NCI-H2081 treated with DMSO at 0.1 percent for 48 hours (cell line): ENCODE measurements around the gene CPED1.

ENCODE experiments used
- DNase-seq: peaks from one replicate; lab custom pipeline; 2025; lab: John Stamatoyannopoulos, UW

CPED1 gene

DNA sequence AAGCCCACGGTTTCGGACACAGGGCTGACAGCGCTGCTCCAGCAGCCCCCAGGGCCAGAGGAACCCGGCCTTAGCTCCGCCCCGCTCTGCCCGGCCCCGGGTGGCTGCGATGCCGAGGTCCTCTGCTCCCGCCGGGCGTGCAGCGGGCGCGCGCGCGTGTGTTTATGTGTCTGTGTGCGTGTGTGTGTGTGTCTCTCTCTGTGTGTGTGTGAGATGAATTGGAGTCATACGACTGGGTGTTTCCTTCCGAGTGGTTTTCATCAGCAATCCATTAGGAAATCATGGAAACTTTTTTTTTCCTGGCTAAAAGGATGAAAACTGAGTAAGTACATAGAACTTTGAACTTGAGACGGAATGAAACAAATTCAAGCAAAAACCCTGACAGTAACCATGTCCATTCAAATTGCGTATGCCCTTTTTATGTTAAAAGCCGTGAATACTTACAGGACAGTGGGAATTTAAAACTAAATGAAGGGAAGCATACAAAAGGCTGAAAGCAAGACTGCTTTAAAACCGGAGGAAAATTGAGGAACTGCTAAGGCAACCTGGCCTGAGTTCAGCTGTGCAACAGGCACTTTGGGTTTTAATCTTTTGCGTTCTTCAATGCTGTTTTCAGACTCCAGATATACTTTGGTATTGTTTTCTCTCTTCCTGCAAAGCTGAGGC lies at the start of gene CPED1:
TSS of gene CPED1 (plus strand) at position 121 of the 666 bp plus-strand sequence. CDS start 911 bp downstream, outside the sequence.
- DNase-seq: no peak

DNA sequence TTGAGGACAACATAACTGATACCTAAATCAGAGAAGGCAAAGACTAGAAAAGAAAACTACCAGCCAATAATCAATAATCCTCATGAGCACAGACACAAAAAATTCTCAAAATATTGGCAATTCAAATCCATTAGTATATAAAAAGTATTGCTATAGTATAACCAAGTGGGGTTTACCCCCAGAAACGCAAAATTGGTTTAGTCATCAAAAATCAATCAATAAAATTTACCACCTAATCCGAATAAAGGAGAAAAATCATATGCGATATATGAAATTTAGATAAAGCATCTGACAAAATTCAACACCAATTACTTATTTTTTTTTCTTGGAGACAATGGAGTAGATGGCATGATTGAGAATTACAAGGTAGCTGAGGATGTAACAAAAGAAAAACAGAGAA lies 49.2 kb upstream of the CPED1 start:
- no peak for DNase-seq

DNA sequence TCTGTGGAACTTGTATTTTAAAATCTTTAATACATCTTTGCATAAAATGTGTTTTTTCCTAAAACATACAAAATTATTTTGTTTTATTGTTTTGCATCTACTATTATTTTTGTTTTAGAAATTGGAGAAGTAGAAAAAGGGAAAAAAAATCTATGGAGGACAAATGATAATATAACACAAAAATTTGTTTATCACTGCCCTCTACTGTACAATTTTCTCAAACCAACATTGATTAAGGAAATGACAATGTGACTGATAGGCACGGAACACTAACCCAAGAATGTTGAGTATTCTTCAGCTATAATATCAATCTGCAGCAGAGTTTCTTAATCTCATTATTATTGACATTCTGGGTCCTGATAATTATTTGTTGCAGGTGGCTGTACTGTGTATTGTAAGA lies 47.4 kb upstream of the CPED1 start:
- DNase-seq: no peak

DNA sequence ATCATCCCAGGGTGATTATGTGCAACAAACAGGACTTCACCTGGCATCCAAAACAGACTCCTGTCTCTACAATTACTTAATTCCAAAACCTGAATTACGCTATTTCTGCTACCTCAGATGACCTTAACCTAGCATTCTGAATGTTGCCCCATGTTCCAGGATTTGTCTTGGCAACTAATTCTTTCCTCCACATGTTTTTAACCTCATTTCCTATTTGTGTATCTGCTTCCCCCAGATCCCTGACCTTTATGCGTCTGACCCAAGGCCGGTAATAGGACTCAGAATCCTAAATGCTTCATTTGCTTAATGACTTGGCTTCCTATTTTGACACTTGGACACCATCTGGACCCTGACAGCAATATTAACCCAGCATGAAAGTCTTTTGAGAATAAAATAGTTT lies 46.7 kb upstream of the CPED1 start:
- no peak for DNase-seq

DNA sequence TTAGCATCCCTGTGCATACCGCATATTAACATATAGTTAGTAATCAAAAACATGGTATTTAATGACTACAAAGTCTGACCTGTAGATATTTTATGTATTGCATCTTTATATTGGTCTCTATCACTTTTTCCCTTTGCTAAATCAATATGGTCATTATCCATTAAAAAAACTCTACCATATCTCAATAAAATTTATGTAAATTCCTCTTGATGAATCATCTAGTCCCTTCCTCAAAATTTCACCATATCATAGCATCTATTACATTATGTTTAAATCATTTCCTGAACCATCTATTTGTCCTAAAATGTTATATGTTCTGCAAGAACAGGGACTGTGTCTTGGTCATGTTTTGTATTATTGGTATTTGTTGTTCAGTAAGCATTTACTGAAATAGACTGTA lies 45.6 kb upstream of the CPED1 start:
- no peak for DNase-seq

DNA sequence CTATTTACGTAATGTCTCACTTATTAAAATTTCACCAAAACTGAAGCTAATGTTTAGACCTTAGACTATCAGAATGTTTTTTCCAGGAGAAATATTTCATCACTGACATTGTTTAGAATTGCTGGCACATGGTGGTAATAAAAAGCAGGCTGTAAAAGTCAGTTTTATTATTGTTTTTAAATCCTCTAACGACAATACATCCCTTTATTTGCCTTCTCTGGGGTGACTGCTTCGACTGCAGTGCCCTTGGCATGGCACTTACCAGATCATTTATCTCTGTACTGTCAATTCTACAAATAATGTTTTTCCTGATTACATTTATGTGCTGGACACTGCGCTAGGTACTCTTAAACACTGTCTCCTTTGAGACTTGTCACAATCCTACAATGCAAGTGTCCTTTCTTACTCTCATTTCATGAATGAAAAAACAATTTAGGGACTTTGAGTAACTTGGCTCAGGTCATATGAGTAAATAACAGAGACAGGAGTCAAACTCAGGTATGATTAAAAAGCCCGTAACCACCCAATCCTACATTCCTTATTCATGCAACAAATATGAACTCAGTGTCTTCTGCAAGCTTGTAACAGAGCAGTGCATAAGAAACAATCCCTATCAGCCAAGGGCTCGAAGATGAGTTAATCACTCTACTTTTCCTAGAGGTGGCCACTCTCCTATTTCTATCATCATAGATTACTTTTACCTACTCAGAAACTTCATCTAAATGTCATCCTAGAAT lies 43.5 kb upstream of the CPED1 start:
- peak; percentile 11 for DNase-seq

DNA sequence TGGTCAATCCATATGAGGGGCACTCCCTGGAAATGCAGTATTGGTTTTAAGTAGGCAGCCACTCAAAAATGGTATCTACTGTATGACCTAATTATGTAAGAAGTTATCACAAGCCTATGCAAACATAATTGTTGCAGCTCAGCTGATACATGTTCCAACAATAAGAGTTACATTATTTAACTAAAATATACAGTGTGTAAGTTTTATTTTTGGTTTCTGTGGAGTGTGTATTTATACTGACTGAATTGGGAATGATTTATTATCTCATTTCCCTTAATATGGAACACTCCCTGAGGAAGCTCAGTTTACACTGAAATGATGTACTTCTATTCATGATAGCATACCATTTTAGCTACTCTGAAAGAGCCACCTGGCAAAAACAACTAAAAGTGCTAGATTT lies 40.5 kb upstream of the CPED1 start:
- DNase-seq: no peak

DNA sequence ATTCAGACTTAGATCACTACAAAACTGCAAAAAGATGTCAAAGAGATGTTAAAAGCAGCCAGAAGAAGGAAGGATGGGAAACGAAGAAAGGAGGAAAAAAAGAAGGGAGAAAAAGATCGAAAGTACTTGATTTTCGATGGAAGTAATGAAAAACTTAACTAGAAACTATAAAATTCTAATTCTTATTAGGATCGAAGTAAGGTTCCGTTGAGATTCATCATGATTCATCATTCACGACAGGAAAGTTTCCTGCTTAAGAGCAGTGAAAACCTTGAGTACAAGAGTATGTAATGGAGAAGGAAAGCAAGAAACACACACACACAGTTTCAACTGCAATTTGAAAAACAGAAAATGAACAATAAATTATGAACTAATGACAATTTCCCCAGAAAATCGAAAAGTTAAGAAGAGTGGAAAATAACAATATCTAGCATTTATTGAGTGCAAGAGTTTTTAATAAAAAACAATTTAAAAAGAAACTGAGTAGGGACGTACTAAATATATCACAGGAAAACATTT lies 39.1 kb upstream of the CPED1 start:
- DNase-seq: no peak

DNA sequence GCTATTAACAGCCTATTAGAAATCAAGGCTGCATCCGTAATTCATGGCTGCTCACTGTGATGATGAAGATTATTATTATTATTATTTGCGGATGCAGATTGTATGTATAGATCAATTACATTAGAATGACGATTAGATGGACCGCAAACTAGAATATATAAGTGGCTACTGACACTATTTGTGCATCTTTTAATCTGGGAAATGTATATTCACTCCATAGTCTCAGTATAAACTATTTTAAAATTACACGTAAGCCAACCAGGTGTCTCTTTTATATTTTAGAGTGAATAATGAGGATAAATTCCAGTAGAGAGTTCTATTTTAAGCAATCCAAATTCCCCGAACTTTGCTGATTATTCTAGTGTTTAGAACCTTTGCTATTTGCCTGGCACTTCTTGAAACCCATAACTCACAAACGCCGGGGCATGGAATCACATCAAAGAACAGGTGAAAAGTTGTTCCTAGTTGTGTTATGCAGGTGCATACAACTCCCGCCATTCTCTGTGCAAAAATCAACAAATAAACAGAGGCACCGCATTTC lies 38.4 kb upstream of the CPED1 start:
- DNase-seq: no peak

DNA sequence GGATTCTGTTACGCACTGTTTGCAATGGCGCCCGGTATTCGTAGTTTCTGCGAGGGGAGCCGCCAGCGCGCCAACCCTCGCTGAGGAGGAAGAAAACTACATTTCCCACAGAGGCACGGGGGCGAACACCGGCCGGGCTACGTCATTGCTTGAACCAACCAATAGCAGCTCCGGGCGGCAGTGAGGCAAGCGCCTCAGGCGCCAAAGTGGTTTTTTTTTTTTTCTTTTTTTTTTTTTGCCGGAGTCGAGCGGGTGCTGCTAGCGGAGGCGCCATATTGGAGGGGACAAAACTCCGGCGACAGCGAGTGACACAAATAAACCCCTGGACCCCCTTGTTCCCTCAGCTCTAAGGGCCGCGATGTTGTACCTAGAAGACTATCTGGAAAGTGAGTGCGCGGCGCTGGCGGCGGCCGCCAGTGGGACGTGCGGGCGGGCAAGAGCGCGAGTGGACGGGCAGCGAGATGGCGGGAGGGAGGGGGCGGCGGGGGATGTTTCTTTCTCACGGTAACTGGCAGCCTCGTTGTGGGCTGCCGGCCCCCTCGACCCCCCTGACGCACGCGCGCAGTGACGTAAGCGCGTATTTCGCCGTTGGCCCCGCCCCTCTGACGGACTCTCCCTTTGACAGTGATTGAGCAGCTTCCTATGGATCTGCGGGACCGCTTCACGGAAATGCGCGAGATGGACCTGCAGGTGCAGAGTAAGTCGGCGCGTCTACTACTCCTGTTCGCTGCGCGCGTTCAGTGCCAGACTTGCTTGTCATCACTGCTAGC lies 37.8 kb upstream of the CPED1 start, which contains the start of gene ING3:
TSS of gene ING3 (plus strand) at position 239 of the 770 bp plus-strand sequence. CDS start at position 359, 120 bp downstream.
- peak; percentile 96 for DNase-seq

DNA sequence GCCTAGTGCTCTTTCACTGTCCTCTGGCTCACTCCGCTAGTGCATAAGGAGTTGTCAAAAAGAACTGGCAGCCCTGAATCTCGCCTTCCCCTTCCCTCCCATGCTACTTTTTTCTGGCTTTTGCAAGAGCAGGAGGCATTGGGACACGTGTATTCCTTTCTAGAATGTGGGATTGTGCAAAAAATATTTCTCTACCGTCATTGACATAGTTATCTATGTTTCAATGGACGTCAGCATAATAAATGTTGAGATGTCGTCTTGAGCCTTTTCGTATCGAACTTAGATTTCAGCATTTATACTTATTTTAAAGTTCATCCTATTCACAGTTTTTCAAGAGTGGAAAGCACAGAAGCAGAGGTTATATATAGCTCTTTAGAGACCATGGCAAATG lies 37.2 kb upstream of the CPED1 start:
- DNase-seq: no peak

DNA sequence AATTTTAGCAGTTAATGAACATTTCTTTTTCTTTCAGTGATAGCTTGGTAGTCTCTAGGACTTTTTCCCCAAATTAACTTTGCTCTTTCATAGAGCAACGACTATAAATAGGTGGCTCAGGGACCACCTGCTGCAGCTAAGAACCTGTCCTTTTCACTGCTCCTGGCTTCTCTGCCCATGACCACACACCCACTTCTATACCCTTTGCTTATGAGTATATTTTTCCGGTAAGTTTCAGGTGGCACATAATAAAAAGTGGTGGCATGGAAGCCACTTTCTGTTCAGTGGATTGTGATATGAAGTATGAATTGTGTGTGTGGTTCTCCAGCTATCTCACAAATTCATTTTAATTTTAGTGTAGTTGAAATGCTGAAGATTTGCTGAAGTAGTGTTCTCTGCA lies 36.7 kb upstream of the CPED1 start:
- no peak for DNase-seq

DNA sequence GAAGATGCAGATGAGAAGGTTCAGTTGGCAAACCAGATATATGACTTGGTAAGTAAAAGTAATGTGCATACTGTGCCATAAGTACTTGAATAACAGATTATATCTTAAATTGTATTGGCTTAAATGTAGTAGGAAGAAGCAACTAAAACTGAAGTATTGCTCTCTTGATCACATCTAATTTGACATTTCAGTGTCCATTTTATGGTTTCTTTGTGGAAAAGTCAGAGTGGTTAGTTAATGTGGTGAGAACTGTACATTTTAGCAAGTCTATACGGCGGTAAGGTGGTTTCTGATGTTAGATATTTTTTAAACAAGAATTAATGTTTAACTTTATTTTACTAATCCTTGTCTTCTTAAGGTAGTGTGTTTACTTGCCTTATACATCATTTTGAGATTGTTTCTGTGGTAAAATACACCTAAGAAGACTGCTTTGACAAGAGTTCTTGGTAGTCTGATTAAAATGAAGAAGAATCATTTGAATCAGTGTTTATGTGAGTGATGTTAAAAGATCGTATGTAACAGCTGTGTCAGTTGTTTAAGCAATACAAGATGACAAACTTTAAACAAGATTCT lies 32.8 kb upstream of the CPED1 start:
- no peak for DNase-seq

DNA sequence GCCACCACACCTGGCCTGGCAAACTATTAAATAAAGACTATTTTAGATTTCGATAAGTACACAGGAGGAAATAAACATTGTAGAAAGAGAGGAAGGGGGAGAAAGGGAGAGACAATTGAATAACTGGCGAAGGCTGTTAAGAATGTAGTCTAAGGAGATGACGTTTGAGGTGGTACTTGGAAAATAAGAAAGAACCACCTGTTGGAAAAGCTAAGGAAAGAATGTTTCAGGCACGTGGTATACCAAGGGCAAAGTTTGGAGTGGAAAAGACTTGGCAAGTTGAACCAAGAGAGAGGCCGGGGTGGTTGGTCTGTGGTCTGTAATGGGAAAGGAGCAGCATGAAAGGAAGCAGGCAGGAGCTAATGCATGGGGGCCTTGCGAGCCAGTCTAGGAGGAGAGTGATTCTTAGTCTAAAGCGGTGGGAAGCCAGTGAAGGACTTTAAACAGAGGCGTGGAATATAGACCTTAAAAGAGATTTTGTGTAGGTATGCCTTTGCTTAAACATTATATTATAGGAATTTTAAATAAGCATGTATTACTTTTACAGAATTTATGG lies 28.5 kb upstream of the CPED1 start:
- no peak for DNase-seq

DNA sequence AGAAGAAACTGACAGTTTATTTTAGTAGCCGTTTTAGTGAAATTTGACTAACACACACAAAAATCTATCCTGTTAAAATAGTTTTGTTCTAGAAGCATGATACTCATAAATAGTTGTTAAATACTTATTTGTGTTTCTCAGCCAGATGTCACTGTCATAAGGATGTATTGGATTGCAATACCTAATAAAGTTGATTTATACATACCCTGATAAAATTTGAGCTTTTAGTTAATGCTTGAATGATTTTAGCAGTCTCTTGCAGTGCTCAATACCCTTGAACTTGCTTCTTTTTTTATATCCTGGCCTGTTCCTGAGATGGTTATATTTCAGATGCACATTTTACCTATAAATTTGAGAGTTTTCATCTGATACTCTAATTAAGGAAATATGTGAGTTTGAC lies 27.8 kb upstream of the CPED1 start:
- no peak for DNase-seq

DNA sequence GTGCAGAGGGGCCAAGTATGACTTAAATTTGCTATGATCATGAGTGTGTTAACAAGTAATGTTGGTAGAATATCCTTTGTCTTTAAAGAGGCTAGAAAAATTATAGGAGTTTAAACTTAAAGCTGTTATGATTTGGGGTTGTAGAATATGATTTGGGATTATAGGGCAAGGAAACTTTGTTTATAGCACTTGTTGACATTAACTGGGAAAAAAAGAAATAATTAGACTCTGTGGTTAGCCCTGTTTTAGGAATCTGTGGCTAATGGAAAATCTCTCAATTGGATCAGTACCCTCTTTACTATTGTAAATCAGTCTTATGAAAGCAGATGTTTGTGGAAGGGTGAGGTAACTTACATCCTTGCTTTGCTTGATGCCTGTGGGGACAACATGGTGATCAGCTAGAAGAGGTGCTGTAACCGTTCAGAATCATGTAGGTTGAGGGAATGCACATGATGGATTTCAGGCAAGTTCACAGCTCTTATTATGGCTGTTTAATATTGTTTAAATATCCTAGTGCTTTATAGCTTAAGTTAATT lies 26.8 kb upstream of the CPED1 start:
- DNase-seq: no peak

DNA sequence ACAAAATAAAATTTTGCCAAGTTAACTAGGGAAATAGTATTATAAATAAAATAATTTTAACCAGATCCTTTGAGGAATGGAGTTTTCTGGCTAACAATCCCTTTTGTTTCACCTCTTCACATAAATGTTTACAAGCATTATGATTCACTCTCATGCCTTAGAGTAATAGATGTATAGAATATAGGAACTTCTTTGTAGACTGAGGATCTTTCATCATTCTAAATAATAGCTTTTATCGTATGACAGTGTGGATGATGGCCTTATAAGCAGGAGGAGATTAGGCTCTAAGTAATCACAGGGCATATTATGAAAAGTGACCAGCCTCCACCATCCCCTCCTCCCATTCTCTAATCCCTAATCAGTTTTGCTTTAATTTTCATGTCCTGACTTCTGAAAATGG lies 24.4 kb upstream of the CPED1 start:
- DNase-seq: no peak

DNA sequence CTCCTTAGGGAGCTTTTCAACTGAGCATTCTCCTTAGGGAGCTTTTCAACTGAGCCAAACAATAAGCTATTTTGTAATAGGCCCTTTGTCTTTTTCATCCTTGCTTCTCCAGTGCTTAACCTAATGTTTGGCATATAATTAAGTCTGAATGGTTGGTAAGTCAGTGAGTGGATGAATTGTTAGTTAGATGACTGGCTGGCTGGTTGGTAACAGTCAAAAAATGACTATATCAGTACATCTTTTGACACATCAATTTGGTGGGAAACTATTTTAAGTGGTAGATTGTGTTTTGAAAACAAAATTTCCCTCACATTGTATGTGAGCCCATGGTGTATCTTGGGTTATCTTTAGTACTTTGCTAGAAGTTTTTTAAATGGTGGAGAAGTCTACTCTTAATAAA lies 21.6 kb upstream of the CPED1 start:
- no peak for DNase-seq

DNA sequence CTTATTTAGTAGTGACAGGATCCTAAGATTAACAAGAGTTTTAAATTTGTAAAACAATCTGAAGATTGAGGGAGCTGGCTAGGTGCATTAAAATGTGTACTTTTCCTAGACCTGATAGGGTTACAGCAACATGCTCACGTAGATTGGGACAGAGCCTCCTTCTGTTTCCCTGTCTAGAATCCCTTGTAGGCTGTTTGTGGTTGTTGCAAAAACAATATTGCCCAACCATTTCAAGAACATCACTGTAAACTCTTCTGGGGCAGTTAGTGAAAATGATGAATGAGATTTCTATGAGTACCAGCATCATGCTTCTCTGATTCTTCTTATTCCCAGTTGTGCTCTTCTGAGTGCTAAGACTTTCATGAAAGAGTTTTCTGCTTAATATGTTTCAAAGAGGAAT lies 14.7 kb upstream of the CPED1 start:
- DNase-seq: no peak

DNA sequence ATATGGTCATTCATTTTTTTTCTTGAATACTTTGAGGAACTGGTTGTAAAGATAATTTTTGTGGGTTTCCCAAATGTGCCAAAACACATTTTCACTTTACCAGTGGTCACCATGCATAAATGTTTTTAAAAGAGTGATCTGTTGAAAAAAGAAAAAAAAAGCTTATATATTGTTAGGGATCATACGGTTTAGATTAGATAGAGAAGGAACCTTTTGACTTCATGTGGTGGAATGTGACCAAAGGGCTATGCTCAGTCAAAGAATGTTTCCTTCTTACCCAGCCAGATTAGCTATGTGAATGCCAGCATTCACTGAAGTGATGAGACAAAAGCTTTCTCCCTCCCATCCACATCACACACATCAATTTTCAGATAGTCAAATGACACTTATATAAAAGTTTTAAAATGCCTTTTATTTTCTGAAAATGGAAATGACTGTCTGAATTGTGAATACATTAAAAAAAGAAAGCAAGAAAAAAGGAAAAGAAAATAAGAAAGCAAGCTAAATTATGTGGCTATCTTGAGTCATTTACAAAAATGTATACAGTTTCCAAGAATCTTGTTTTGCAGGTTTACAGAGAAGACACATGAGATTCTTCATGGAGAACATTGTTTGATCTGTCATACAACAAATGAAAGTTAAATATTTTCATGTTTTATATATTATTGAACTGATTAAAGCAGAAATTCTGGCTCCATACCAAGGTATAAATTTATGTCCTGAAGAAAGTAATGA lies 8.6 kb upstream of the CPED1 start:
- no peak for DNase-seq

DNA sequence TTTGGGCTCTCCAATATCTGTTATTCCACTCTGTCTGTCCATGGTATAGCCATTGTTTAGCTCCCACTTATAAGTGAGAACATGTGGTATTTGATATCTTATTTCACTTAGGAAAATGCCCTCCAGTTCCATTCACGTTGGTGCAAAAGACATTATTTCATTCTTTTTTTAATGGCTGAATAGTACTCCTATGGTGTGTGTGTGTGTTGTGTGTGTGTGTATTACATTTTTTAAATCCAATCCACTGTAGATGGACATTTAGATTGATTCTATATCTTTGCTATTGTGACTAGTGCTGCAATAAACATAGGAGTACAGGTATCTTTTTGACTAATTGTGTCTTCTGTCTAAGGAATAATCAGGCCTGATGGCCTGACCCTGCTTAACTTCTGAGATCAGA lies 7.4 kb upstream of the CPED1 start:
- DNase-seq: no peak
